DOHH2 (cell line): Measurements from ENCODE around the gene CYP17A1.

ENCODE experiments used
- CTCF ChIP-seq: fragments of 200-600 bp; sonication (generic); IDR thresholded peaks from one replicate; pipeline ENCODE4 v1.5.1; 2014; ENCODE audit warnings: antibody characterized with exemption, mild to moderate bottlenecking, low read depth, low read length; ENCODE audit not compliant: poor library complexity, severe bottlenecking
- EZH2phosphoT487 ChIP-seq: fragments of 200-600 bp; sonication (generic); IDR thresholded peaks from 2 replicates; pipeline ENCODE4 v1.6.1; 2017; ENCODE audit warnings: borderline replicate concordance, mild to moderate bottlenecking, antibody characterized with exemption, low read length, moderate library complexity, mixed read lengths

- no peak for TF ChIP-seq CTCF
- no peak for TF ChIP-seq EZH2phosphoT487
These were observed 54.3 kb downstream of the CYP17A1 start for GRCh38 chr10:102782673-102783551.
